NCI-H1092 treated with DMSO at 0.1 percent for 48 hours (cell line): ENCODE data around the gene IZUMO1R.
"Not testable (repeated sequence)": the region's sequence is repeated elsewhere in the genome, so short reads cannot be mapped to it uniquely, and the experiment has no call there.

Experiments
- DNase-seq: peaks from one replicate; lab custom pipeline; 2025; lab: John Stamatoyannopoulos, UW

Gene IZUMO1R

GRCh38 chr11:94325681-94326080 lies 21.3 kb downstream of the IZUMO1R start:
- no peak for DNase-seq

DNA sequence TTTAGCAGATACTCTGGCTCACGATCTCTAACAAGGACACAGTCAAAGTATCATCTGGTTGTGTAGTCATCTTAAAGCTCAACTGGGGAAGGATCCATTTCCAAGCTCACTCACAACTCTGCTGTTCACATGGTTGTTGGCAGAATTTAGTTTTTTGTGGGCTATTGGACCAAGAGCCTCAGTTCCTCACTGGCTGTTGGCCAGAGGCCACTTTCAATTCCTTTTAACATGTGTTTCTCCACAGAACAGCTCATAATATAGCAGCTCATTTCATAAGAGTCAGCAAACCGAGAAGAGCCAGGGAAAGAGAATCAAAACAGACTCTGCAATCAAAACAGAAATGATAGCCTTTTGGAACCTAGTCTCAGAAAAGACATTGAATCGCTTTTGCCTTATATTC lies 22.6 kb downstream of the IZUMO1R start:
- DNase-seq, result no peak

DNA sequence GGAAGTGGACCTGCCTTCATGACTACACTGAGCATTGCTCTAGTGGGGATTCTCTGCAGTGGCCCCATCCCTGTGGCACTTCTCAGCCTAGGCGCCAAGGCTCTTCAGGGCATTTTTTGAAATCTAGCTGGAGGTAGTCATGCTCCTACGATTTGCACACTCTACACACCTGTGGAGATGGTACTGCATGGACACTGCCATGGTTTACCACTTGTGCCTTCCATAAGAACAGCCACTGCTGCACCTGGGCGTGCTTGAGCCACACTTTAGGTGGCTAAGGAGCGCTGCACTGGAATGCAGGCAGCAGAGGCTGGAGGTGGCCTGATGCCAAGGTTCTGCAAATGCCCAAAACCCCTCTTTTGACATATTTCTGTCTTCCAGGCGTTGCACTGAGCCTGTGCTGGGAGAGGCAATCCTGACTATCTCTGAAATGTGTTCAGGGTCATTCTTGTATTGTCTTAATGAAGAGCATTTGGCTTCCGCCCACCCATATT lies 24.3 kb downstream of the IZUMO1R start:
- no peak for DNase-seq

- no peak for DNase-seq
These were observed 25.1 kb downstream of the IZUMO1R start for GRCh38 chr11:94329501-94329900.

DNA sequence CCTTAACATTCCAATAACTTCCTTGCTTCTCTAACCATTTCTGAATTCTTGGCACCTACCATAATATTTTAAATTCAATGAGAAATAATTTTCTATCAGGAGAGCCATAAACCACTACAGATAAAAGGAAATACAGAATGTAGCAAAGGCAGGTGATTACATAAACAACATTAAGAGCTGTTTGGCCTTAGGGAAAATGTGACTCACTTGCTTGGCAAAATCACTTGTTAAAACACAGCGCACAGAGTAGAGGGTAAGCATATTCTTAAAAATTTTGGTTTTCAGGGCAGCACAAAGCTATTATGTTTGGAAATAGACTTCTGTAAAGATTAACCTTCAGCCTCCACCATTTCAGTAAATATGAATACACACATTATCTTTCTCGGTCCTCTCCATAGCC lies 26.4 kb downstream of the IZUMO1R start:
- no peak for DNase-seq

DNA sequence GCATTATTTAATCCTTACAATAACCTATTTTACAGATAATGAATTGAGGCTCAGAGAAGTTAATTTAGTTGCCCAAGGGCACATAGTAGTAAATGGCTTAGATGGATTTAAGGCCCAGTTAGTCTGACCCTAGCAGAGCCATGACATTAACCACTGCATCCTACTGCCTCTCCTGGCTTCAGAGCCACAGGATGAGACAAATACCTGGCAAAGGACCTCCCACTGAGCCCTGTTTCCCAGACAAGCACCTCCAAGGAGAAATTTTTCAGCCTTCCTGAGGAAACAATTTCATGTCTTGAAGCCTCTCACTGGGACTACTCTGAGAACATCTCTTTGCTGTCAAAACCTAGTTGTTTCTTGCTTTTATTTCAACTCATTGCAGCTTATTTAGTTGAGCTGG lies 28.4 kb downstream of the IZUMO1R start:
- no peak for DNase-seq

GRCh38 chr11:94336033-94336432 lies 31.7 kb downstream of the IZUMO1R start:
- DNase-seq, result no peak

- no peak for DNase-seq
These were observed 34.3 kb downstream of the IZUMO1R start for GRCh38 chr11:94338651-94339050.

DNA sequence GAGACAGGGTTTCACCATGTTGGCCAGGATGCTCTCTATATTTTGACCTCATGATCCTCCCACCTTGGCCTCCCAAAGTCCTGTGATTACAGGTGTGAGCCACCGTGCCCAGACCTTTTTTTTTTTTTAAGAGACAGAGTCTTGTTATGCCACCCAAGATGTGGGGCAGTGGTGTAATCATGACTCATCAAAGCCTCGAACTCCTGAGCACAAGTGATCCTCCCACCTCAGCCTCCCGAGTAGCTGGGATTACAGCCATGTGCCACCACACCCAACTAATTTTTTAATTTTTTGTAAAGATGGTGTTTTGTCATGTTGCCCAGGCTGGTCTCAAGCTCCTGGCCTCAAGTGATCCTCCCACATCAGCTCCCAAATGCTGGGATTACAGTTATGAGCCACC lies 37.9 kb downstream of the IZUMO1R start:
- DNase-seq, result no peak

DNA sequence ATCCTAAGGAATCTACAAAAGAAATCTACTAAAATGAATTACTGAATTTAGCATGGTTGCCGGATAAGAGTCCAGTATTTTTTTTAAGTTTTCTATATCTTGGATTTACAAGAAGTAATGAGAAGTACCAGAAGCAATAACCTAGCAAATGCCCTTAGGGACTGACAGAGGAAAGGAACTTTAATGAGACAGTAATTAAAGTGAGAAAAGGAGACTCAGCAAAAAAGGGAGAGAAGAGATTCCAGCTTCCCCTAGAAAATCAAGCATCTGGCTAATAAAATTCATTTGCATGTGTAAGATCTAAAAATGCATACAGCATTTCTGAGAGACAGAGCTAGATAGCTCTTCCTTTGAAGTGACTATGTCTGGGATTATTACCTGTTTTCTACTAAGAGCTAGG lies 39.1 kb downstream of the IZUMO1R start:
- no peak for DNase-seq

- DNase-seq, result not testable (repeated sequence)
These were observed 41.9 kb downstream of the IZUMO1R start for GRCh38 chr11:94346311-94346710.

- not testable (repeated sequence) for DNase-seq
These were observed 46.6 kb downstream of the IZUMO1R start for GRCh38 chr11:94350850-94351563.
